Choroid plexus epithelial cell (primary cell): ENCODE measurements around the gene UPK1B.
A peak's percentile ranks its signal among the peaks of the same experiment; 100 is the strongest.

ENCODE experiments used
- DNase-seq: peaks from one replicate; pipeline ENCODE4 v3.0.0-alpha.2; 2010; ENCODE audit warnings: low read depth
- H3K4me3 ChIP-seq: 2 replicates; pipeline ENCODE4 v1.5.1; 2011; ENCODE audit warnings: low read depth, mild to moderate bottlenecking, control low read depth, low read length, moderate library complexity
- CTCF ChIP-seq: conservative IDR thresholded peaks from 2 replicates; pipeline ENCODE4 v1.5.1; 2011; ENCODE audit warnings: low read depth, mild to moderate bottlenecking, control low read depth, inconsistent platforms, low read length, moderate library complexity

The UPK1B gene

GRCh38 chr3:119222391-119222790 is 49.0 kb downstream of the UPK1B start:
- TF ChIP-seq CTCF: no peak
- H3K4me3 ChIP-seq: no peak overlapping the region
- no peak for DNase-seq

GRCh38 chr3:119223511-119223910 is 50.1 kb downstream of the UPK1B start:
- peak; percentile 23 for DNase-seq
- peak; percentile 29 for TF ChIP-seq CTCF
- H3K4me3 ChIP-seq: no peak overlapping the region

- TF ChIP-seq CTCF: no peak
- DNase-seq: no peak
- H3K4me3 ChIP-seq: no peak overlapping the region
Observed at GRCh38 chr3:119225121-119225520, 51.7 kb downstream of the UPK1B start.

- no peak overlapping the region for H3K4me3 ChIP-seq
- TF ChIP-seq CTCF: no peak
- DNase-seq: no peak
Observed at GRCh38 chr3:119227070-119227850, 53.9 kb downstream of the UPK1B start.

- DNase-seq: no peak
- TF ChIP-seq CTCF: no peak
- no peak overlapping the region for H3K4me3 ChIP-seq
Observed at GRCh38 chr3:119228373-119229145, 55.2 kb downstream of the UPK1B start.

GRCh38 chr3:119229190-119229589 is 55.8 kb downstream of the UPK1B start:
- H3K4me3 ChIP-seq: no peak overlapping the region
- DNase-seq: no peak
- TF ChIP-seq CTCF: no peak
